IMR-90 (cell line): ENCODE measurements around the gene IL22RA1. TPM values are rescaled to one million over a fixed set of nuclear protein-coding genes. Genes with fewer than 3 reads are reported as not detected.

Experiments
- ATAC-seq: fragments of 200-7000 bp; cut with Tn5 transposase; 2 replicates; pipeline ENCODE4 v1.9.1; 2020; ENCODE audit warnings: low read depth, mild to moderate bottlenecking, moderate library complexity
- BruUV-seq: library from RNA; stranded (reverse); fragments of 400-500 nt; replicated peaks from 2 replicates; lab custom pipeline; 2021; lab: Mats Ljungman, UMichigan
- CTCF ChIA-PET: fragments of 300-600 bp; formaldehyde crosslinking; extraction: SDS; loops from one replicate; lab custom pipeline; 2021; ENCODE audit warnings: antibody characterized with exemption; lab: Yijun Ruan, JAX
- POLR2A ChIA-PET: fragments of 300-600 bp; sonication (Branson Sonifier 250); formaldehyde crosslinking; loops from one replicate; lab custom pipeline; 2022; ENCODE audit warnings: antibody characterized with exemption; ENCODE audit not compliant: unreplicated experiment; lab: Charles Lee
- DNase-seq: peaks from one replicate; pipeline ENCODE4 v3.0.0; 2013
- H2AFZ ChIP-seq: replicated peaks from 2 replicates; pipeline ENCODE3; 2013; ENCODE audit warnings: low read length, mild to moderate bottlenecking; ENCODE audit not compliant: poor library complexity
- H2AK5ac ChIP-seq: 2 replicates; pipeline ENCODE4 v1.6.1; 2013; ENCODE audit warnings: low read depth, low read length, inconsistent platforms
- H2AK9ac ChIP-seq: replicated peaks from 2 replicates; pipeline ENCODE3; 2013; ENCODE audit warnings: mild to moderate bottlenecking, low read depth, low read length, moderate library complexity; ENCODE audit not compliant: poor library complexity
- H2BK120ac ChIP-seq: 2 replicates; pipeline ENCODE4 v1.6.1; 2013; ENCODE audit warnings: low read depth, low read length, inconsistent platforms
- H2BK15ac ChIP-seq: 3 replicates; pipeline ENCODE4 v1.6.1; 2013; ENCODE audit warnings: low read depth, low read length, inconsistent platforms
- H2BK20ac ChIP-seq: 2 replicates; pipeline ENCODE4 v1.6.1; 2013; ENCODE audit warnings: low read depth, mild to moderate bottlenecking, inconsistent platforms, low read length, moderate library complexity
- H2BK5ac ChIP-seq: 2 replicates; pipeline ENCODE4 v1.6.1; 2013; ENCODE audit warnings: mild to moderate bottlenecking, low read depth, low read length, inconsistent platforms; ENCODE audit not compliant: poor library complexity, severe bottlenecking
- H3K14ac ChIP-seq: replicated peaks from 2 replicates; pipeline ENCODE4 v1.6.1; 2013; ENCODE audit warnings: low read depth, low read length, inconsistent platforms
- H3K18ac ChIP-seq: 2 replicates; pipeline ENCODE4 v1.6.1; 2013; ENCODE audit warnings: low read depth, low read length, control low read depth
- H3K23ac ChIP-seq: 2 replicates; pipeline ENCODE4 v1.6.1; 2013; ENCODE audit warnings: low read depth, low read length, inconsistent platforms
- H3K27ac ChIP-seq: 2 replicates; pipeline ENCODE4 v1.5.1; 2013; ENCODE audit warnings: mild to moderate bottlenecking, control low read depth, low read length; ENCODE audit not compliant: insufficient read depth
- H3K27me3 ChIP-seq: 2 replicates; pipeline ENCODE4 v1.6.1; 2013; ENCODE audit warnings: low read length; ENCODE audit not compliant: control insufficient read depth, insufficient read depth
- H3K36me3 ChIP-seq: 2 replicates; pipeline ENCODE4 v1.6.1; 2013; ENCODE audit warnings: low read length, mixed read lengths; ENCODE audit not compliant: control insufficient read depth, insufficient read depth
- H3K4ac ChIP-seq: 2 replicates; pipeline ENCODE4 v1.6.1; 2013; ENCODE audit warnings: low read depth, low read length, inconsistent platforms
- H3K4me1 ChIP-seq: 2 replicates; pipeline ENCODE4 v1.6.1; 2013; ENCODE audit warnings: low read length, mixed read lengths; ENCODE audit not compliant: control insufficient read depth, insufficient read depth
- H3K4me2 ChIP-seq: 2 replicates; pipeline ENCODE4 v1.6.1; 2013; ENCODE audit warnings: low read depth, mild to moderate bottlenecking, control low read depth, low read length, moderate library complexity
- H3K4me3 ChIP-seq: 2 replicates; pipeline ENCODE4 v1.5.1; 2013; ENCODE audit warnings: low read depth, mild to moderate bottlenecking, control low read depth, low read length, moderate library complexity; ENCODE audit not compliant: insufficient read depth
- H3K56ac ChIP-seq: 2 replicates; pipeline ENCODE4 v1.6.1; 2013; ENCODE audit warnings: low read length, inconsistent platforms; ENCODE audit not compliant: insufficient read depth; ENCODE audit errors: extremely low read depth
- H3K79me1 ChIP-seq, 2 experiments: 2 replicates each; pipeline ENCODE4 v1.6.1; 2013; ENCODE audit warnings: low read length in 2 of 2, inconsistent platforms in 1 of 2, low read depth in 1 of 2
- H3K9ac ChIP-seq: 2 replicates; pipeline ENCODE4 v1.6.1; 2013; ENCODE audit warnings: low read depth, low read length, control low read depth
- H3K9me1 ChIP-seq: 2 replicates; pipeline ENCODE4 v1.6.1; 2013; ENCODE audit warnings: low read length, inconsistent platforms; ENCODE audit not compliant: insufficient read depth
- H3K9me3 ChIP-seq: 2 replicates; pipeline ENCODE4 v1.6.1; 2013; ENCODE audit warnings: low read length; ENCODE audit not compliant: control insufficient read depth, insufficient read depth
- H4K20me1 ChIP-seq: 2 replicates; pipeline ENCODE4 v1.6.1; 2013; ENCODE audit warnings: low read length, inconsistent platforms; ENCODE audit not compliant: insufficient read depth
- H4K5ac ChIP-seq: 2 replicates; pipeline ENCODE4 v1.6.1; 2013; ENCODE audit warnings: mild to moderate bottlenecking, low read depth, low read length, control low read depth
- H4K8ac ChIP-seq, 2 experiments: 2 replicates each; pipeline ENCODE4 v1.6.1; 2013; ENCODE audit warnings: low read depth in 2 of 2, low read length in 2 of 2, control low read depth in 1 of 2, inconsistent platforms in 1 of 2
- H4K91ac ChIP-seq: 2 replicates; pipeline ENCODE4 v1.6.1; 2013; ENCODE audit warnings: low read depth, low read length, inconsistent platforms; ENCODE audit not compliant: insufficient read depth
- BHLHE40 ChIP-seq: fragments of 150-350 bp; IDR thresholded peaks from 2 replicates; pipeline ENCODE4 v1.6.1; 2016; ENCODE audit warnings: mild to moderate bottlenecking, low read depth, low read length
- CHD1 ChIP-seq: IDR thresholded peaks from 2 replicates; pipeline ENCODE4 v1.6.1; 2012; ENCODE audit warnings: low read depth, low read length, improper control_type of control experiment
- FOS ChIP-seq: fragments of 150-350 bp; IDR thresholded peaks from 2 replicates; pipeline ENCODE4 v1.6.1; 2016; ENCODE audit warnings: low read depth, low read length
- MAFK ChIP-seq: IDR thresholded peaks from 2 replicates; pipeline ENCODE4 v1.6.1; 2012; ENCODE audit warnings: low read depth, low read length, improper control_type of control experiment
- MAZ ChIP-seq: IDR thresholded peaks from 2 replicates; pipeline ENCODE4 v1.6.1; 2012; ENCODE audit warnings: low read depth, mild to moderate bottlenecking, low read length, improper control_type of control experiment, moderate library complexity, borderline replicate concordance
- MXI1 ChIP-seq: IDR thresholded peaks from 2 replicates; pipeline ENCODE4 v1.6.1; 2012; ENCODE audit warnings: low read depth, mild to moderate bottlenecking, low read length, moderate library complexity, borderline replicate concordance
- NFE2L2 ChIP-seq: fragments of 150-350 bp; IDR thresholded peaks from 2 replicates; pipeline ENCODE4 v1.6.1; 2016; ENCODE audit warnings: low read depth, mild to moderate bottlenecking, low read length
- POLR2A ChIP-seq: IDR thresholded peaks from 2 replicates; pipeline ENCODE4 v1.6.1; 2012; ENCODE audit warnings: mild to moderate bottlenecking, low read depth, low read length
- RAD21 ChIP-seq: IDR thresholded peaks from 2 replicates; pipeline ENCODE4 v1.6.1; 2012; ENCODE audit warnings: low read length, improper control_type of control experiment
- RCOR1 ChIP-seq: IDR thresholded peaks from 2 replicates; pipeline ENCODE4 v1.6.1; 2012; ENCODE audit warnings: mild to moderate bottlenecking, low read length, improper control_type of control experiment; ENCODE audit not compliant: insufficient replicate concordance
- RFX5 ChIP-seq: IDR thresholded peaks from 2 replicates; pipeline ENCODE4 v1.8.0; 2012; ENCODE audit warnings: low read depth, mild to moderate bottlenecking, low read length, moderate library complexity
- SMC3 ChIP-seq: fragments of 150-350 bp; IDR thresholded peaks from 2 replicates; pipeline ENCODE4 v1.6.1; 2016; ENCODE audit warnings: low read depth, mild to moderate bottlenecking, antibody characterized with exemption, low read length, moderate library complexity
- USF2 ChIP-seq: fragments of 150-350 bp; IDR thresholded peaks from 2 replicates; pipeline ENCODE4 v1.6.1; 2017; ENCODE audit warnings: mild to moderate bottlenecking, antibody characterized with exemption, low read length, low read depth
- WGBS, 2 experiments: methylation state at CpG; one replicate each; pipeline versions ENCODE4 v1.1.5 to v1.1.7; 2013; ENCODE audit warnings: missing lambda C conversion rate in 2 of 2; ENCODE audit not compliant: insufficient read length in 1 of 2; ENCODE audit errors: extremely low coverage in 2 of 2; 5-methylcytosine and 5-hydroxymethylcytosine counted together
- dilution Hi-C: fragments of 300-500 bp; cut with HindIII; formaldehyde crosslinking; loops from one replicate; pipeline ENCODE4 v1.14.3; 2018; ENCODE audit warnings: low sequenced_read_pairs; ENCODE audit not compliant: unreplicated experiment
- in situ Hi-C: fragments of 300-500 bp; cut with MboI; formaldehyde crosslinking; loops from 3 replicates; pipeline ENCODE4 v1.14.3; 2019; ENCODE audit warnings: low sequenced_read_pairs, inconsistent platforms, mixed read lengths
- intact Hi-C: fragments of 100-400 bp; cut with micrococcal nuclease; formaldehyde crosslinking; loops from 2 replicates; pipeline ENCODE4 v1.10.0; 2022
- polyA plus RNA-seq, 3 experiments: library from polyadenylated mRNA; depleted of rRNA; stranded (reverse); fragments of >200 nt; gene quantifications; 2 replicates each; pipeline ENCODE4 v1.2.3, GENCODE V29; 2012; ENCODE audit warnings: low replicate concordance in 1 of 3
- total RNA-seq: library from RNA; depleted of rRNA; stranded (reverse); fragments of >200 nt; gene quantifications from 2 replicates; pipeline ENCODE4 v1.2.3, GENCODE V29; 2012
- TF ChIP-seq, protein P1 (sequence below): fragments of 150-350 bp; IDR thresholded peaks from 2 replicates; pipeline ENCODE4 v1.6.1; 2016; ENCODE audit warnings: low read depth, mild to moderate bottlenecking, low read length, moderate library complexity, borderline replicate concordance
- TF ChIP-seq, protein P2 (sequence below): conservative IDR thresholded peaks from 2 replicates; pipeline ENCODE4 v1.5.1; 2012; ENCODE audit warnings: mild to moderate bottlenecking, low read depth, low read length, improper control_type of control experiment

Gene IL22RA1
- total and polyA plus RNA-seq, 2 of the 4 experiments (the other 2 are of a cell fraction), result not detected

- no peak overlapping the region for H3K27ac ChIP-seq
- H4K8ac ChIP-seq, result no peak overlapping the region
- H2BK15ac ChIP-seq, result no peak overlapping the region
- no peaks in the 10 kb centered on the region for H3K36me3 ChIP-seq
- H3K4me3 ChIP-seq, result no peak overlapping the region
- H3K9me3 ChIP-seq, result no peaks in the 10 kb centered on the region
- H3K4ac ChIP-seq, result no peak overlapping the region
- DNase-seq (no peak), ATAC-seq (no peak)
- no peak overlapping the region for H3K18ac ChIP-seq
- H2AK9ac ChIP-seq, result no peak overlapping the region
- H4K91ac ChIP-seq, result no peak overlapping the region
- TF ChIP-seq RFX5 (no peak), FOS (no peak), MAFK (no peak), MAZ (no peak), SMC3 (no peak), RAD21 (no peak), CHD1 (no peak), POLR2A (no peak), NFE2L2 (no peak), BHLHE40 (no peak), RCOR1 (no peak), MXI1 (no peak), USF2 (no peak)
- TF ChIP-seq, protein P1, sequence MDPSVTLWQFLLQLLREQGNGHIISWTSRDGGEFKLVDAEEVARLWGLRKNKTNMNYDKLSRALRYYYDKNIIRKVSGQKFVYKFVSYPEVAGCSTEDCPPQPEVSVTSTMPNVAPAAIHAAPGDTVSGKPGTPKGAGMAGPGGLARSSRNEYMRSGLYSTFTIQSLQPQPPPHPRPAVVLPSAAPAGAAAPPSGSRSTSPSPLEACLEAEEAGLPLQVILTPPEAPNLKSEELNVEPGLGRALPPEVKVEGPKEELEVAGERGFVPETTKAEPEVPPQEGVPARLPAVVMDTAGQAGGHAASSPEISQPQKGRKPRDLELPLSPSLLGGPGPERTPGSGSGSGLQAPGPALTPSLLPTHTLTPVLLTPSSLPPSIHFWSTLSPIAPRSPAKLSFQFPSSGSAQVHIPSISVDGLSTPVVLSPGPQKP, result no peak
- TF ChIP-seq, protein P2, sequence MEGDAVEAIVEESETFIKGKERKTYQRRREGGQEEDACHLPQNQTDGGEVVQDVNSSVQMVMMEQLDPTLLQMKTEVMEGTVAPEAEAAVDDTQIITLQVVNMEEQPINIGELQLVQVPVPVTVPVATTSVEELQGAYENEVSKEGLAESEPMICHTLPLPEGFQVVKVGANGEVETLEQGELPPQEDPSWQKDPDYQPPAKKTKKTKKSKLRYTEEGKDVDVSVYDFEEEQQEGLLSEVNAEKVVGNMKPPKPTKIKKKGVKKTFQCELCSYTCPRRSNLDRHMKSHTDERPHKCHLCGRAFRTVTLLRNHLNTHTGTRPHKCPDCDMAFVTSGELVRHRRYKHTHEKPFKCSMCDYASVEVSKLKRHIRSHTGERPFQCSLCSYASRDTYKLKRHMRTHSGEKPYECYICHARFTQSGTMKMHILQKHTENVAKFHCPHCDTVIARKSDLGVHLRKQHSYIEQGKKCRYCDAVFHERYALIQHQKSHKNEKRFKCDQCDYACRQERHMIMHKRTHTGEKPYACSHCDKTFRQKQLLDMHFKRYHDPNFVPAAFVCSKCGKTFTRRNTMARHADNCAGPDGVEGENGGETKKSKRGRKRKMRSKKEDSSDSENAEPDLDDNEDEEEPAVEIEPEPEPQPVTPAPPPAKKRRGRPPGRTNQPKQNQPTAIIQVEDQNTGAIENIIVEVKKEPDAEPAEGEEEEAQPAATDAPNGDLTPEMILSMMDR, result no peak
- H4K20me1 ChIP-seq, result no peaks in the 10 kb centered on the region; the same call in 1 of the 2 replicates
- H4K5ac ChIP-seq, result no peak overlapping the region
- H3K9ac ChIP-seq, result no peak overlapping the region
- H3K9me1 ChIP-seq, result peaks cover 3% of the 10 kb centered on the region; the same call in 1 of the 2 replicates
- dilution Hi-C loops (no loop called here), intact Hi-C loops (no loop called here), in situ Hi-C loops (no loop called here)
- H3K4me2 ChIP-seq, result no peak overlapping the region
- H2AFZ ChIP-seq, result no peak overlapping the region
- ChIA-PET CTCF (interaction anchor here (1.3 kb wide), 1 partner anchor 43 kb away, joined by 3 read pairs; no protein-coding TSS in a partner anchor), POLR2A (no interaction called here)
- peaks cover 69% of the 10 kb centered on the region for H3K27me3 ChIP-seq
- H3K4me1 ChIP-seq, result no peaks in the 10 kb centered on the region
- no peak overlapping the region for H2BK120ac ChIP-seq
- no peak overlapping the region for H3K23ac ChIP-seq
- no peak overlapping the region for H2AK5ac ChIP-seq
- H3K79me1 ChIP-seq, result no peaks in the 10 kb centered on the region
- no peak overlapping the region for H3K56ac ChIP-seq
- BruUV-seq, result no TSS peak
- H2BK5ac ChIP-seq, result no peak overlapping the region
- H2BK20ac ChIP-seq, result no peak overlapping the region
- WGBS, 2 experiments, result 88% methylated on average over 1 of the region's 9 CpGs; no CpG with 5 or more reads in 1 of the 2 experiments
- no peak overlapping the region for H3K14ac ChIP-seq
Observed at GRCh38 chr1:24092979-24093378, 50.0 kb downstream of the IL22RA1 start.
